Measurements from ENCODE around the gene ZBTB7B.
"Not testable (repeated sequence)": the region's sequence is repeated elsewhere in the genome, so short reads cannot be mapped to it uniquely, and the experiment has no call there.

The ZBTB7B gene

DNA sequence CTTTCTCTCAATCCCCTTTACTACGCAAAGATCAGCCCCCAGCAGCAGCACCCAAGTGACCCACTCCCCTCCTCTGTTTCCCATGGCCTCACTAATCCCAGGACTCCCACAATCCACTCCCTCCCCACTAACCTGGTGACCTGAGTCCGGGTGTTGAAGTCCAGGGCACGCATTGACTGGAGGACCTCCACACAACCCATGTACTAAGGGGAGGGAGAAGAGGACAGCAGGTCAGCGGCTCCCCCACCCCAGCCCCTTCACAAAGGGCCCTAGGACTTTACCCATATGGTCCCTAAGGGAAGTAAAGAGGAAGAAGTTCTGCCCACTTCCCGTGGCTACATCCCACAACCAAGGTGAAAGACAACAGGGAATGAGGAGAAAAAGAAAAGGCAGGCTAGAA is 33.4 kb upstream of the ZBTB7B start:
- no peak for DNase-seq

GRCh38 chr1:154969860-154970452 is 32.6 kb upstream of the ZBTB7B start:
- no peak for DNase-seq

- DNase-seq, result peak; percentile 75 to 82
Measured at GRCh38 chr1:154970631-154971340, 31.8 kb upstream of the ZBTB7B start, which contains the start of gene SHC1. TSS of gene SHC1 (minus strand) at chr1:154970747. CDS start at chr1:154970526, 221 bp downstream.

GRCh38 chr1:154971341-154971998 is 31.1 kb upstream of the ZBTB7B start:
- peak in 1 of 2 experiments; percentile 56 for DNase-seq

DNA sequence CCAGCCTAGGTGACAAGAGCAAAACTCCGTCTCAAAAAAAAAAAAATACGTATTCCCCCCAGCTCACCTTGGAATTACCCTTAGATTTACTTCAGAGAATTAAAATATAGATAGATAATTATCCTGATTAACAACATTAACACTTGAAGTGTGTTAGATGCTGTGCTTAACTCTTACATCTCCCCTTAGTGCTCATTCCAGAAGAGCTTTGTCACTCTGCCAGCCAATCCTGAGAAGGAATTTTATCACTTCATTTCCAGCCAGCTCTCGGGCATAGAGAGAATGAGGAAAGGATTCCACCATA is 30.4 kb upstream of the ZBTB7B start:
- DNase-seq, result no peak

DNA sequence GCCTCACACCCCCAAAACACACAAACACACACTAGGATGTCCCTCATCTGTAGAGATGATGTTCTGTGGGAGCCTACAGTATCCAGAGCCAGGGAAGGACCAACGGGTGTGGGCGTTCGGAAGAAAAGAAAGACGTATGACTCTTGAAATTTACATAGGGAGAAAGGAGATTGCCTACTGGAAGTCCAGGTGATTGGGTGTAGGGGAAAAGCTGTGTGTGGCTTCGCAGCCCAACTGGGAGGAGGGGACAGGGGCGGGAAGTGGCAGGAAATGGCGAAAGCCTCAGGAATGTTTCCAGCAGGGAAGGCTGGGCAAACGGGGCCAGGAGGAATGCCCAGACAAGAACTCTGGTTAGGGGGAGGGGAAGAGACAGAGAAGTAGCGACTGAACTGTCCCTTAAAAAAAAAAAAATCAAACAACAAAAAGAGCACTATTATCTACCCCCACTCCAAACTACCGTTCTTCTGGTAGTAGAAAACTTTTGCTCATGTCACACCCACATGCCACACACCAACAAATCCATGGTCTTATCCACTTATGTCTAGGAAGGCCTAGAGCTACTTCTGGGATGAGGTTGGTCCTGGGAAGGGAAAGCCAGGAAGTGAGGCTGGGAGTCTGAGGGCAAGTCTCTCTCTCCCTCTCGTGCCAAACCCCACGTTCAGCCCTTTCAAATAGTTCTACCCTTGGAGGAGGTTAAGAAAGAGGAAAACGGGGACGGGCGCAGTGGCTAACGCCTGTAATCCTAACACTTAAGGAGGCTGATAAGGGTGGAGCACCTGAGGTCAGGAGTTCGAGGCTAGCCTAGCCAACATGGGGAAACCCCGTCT is 29.9 kb upstream of the ZBTB7B start:
- DNase-seq, result peak; percentile 71 to 91

GRCh38 chr1:154973344-154974101 is 29.1 kb upstream of the ZBTB7B start:
- DNase-seq, result peak; percentile 95 to 97

- DNase-seq, result peak; percentile 97 to 98
Measured at GRCh38 chr1:154974102-154974807, 28.3 kb upstream of the ZBTB7B start, which contains the start of gene CKS1B. TSS of gene CKS1B (plus strand) at chr1:154974681. CDS start at chr1:154974746, 65 bp downstream.

DNA sequence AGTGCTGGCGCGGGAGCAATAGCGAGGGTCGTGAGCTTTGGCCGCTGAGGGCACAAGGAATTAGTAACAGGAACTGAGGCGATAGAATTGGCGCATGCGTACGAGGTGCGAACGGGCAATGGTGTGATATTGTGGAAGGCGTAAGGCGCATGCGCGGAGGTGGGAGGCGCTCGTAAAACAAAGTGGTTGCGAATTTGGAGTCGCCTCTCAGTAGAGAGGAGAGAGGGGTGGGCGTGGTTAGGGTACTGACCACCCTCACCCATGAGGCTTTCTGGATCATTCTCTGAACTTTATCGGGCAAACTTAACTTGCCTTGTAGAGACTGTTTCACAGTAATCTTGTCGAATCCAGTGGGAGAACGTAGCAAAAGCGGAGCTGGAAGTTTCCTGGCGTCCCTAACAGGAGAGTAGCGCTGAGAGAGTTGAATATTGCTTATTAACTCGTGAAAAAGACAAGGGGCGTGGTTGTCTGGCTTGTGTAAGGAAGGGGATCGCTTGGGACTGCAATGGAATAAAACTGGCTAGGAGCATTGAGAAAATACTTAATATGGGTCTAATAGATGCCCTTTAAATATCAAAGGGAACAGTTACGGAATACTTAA is 27.7 kb upstream of the ZBTB7B start:
- peak; percentile 80 to 92 for DNase-seq

- DNase-seq, result no peak
Measured at GRCh38 chr1:154975409-154976059, 27.1 kb upstream of the ZBTB7B start.

GRCh38 chr1:154977762-154978161 is 24.8 kb upstream of the ZBTB7B start:
- DNase-seq, result not testable (repeated sequence)

GRCh38 chr1:154978360-154978759 is 24.2 kb upstream of the ZBTB7B start:
- DNase-seq, result no peak

DNA sequence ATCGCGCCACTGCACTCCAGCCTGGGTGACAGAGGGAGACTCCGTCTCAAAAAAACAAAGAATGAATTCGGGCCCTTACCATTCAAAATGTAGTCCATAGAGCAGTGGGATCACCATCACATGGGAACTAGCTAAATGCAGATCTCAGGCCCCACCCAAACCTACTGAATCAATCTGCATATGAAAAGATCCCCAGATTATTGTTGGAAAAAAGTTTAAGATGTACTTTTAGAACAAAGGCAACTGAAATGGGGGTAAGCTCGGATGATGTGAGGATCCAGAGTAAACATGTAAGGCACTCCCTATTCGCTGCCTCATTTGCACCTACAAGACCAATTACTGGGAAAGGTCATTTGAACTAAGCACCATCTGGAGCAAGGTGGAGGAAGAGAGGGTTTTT is 20.3 kb upstream of the ZBTB7B start:
- no peak for DNase-seq

DNA sequence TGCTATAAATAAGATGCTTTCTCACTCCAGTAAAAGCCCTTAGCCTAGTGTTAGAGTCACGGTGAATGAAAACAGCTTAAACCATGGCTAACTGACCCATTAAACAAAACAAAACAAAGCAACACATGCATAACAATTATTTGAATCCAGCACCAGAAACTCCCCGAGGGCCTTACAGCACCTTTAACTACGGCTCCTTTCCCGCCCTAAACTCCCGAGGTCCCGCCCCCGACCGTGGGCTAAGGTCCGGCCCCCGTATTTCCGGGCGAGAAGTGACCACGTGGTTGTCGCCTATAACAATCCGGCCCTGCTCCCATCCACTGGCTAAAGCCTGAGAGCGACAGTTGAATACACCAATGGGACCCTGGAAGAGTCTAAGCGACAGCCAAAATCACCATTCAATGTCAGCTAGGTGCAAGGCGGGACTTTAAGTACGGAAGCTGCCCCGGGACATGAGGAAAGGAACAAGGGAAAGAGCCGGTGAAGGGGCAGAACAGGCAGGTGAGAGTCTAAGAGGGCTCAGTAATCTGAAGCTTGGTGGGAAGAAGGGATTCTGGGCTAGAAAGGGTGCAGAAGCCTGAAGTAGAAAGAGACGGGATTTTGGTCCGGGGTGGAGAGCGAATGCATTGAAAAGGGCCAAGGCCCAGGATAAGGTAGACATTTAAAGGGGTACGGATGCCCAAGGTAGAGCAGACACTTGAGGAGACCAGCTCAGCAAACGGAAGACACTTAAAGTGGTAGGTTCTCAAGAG is 19.5 kb upstream of the ZBTB7B start, which contains the start of gene FLAD1:
Gene FLAD1, plus strand, starts transcription at position 448 of the 752 bp plus-strand sequence. CDS start 351 bp downstream, outside the sequence.
- DNase-seq, result peak; percentile 93 to 98

DNA sequence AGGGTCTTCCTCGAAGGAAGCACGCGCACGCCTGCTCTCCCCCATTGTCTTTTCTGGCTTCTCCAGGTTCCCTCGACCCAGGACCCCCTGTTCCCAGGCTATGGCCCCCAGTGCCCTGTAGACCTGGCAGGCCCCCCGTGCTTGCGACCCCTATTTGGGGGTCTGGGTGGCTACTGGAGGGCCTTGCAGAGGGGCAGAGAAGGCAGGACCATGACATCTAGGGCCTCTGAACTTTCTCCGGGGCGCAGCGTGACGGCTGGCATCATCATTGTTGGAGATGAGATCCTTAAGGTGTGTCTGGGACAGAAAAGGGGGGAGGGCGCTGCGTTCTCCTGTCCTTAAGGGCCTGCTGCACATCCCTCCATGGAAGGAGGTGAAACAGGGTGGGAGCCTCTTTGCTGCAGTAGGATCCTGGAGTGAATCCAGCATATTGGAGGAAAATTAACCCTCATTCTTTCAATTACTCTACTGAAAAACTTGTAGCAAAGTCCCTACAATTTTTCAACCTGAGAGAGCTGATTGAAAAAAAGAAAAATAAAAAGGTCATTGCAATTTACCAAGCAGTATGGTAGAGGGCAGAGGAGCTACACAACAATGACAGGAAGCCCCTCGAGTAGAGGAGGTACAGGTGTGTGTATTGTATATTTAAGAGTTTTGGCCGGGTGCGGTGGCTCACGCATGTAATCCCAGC is 18.7 kb upstream of the ZBTB7B start:
- no peak for DNase-seq

DNA sequence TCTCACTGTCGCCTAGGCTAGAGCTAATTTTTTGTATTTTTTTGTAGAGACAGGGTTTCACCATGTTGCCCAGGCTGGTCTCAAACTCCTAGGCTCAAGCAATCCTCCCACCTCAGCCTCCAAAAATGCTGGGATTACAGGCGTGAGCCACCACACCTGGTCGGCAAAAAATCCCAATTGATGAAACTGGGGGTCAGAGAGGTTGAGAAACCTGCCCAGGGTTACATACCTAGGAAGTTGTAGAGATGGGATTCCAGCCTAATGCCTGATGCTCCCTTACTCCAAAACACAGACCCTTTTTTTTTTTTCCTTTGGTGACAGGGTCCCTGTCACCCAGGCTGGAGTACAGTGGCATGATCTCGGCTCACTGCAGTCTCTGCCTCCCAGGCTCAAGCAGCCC is 15.9 kb upstream of the ZBTB7B start:
- DNase-seq, result not testable (repeated sequence)

DNA sequence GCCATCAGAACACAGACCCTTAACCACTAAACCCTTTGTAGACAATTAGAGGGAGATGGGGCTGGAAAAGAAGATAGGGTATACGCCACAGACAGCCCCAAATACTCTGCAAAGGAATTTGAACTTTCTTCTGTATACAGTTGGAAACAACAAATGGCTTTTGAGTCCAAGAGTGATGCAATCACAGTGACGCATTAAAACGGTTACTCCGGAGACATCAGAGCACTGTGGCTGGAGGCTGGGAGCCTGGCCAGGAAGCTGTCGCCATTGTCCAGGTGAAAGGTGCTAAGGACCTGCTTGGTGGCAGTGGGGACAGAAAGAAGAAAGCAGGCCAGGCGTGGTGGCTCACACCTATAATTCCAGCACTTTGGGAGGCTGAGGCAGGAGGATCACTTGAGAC is 15.3 kb upstream of the ZBTB7B start:
- no peak for DNase-seq

GRCh38 chr1:154988058-154988954 is 14.3 kb upstream of the ZBTB7B start:
- DNase-seq, result no peak
